GM12874 (cell line): ENCODE data around the gene GNS.

Source experiments
- CTCF ChIP-seq: IDR thresholded peaks from 2 replicates; pipeline ENCODE4 v1.5.1; 2011; ENCODE audit warnings: low read depth, mild to moderate bottlenecking, control low read depth, low read length, moderate library complexity; ENCODE audit not compliant: insufficient read depth

The GNS gene

GRCh38 chr12:64707362-64707761 is 51.8 kb downstream of the GNS start:
- no peak for TF ChIP-seq CTCF

DNA sequence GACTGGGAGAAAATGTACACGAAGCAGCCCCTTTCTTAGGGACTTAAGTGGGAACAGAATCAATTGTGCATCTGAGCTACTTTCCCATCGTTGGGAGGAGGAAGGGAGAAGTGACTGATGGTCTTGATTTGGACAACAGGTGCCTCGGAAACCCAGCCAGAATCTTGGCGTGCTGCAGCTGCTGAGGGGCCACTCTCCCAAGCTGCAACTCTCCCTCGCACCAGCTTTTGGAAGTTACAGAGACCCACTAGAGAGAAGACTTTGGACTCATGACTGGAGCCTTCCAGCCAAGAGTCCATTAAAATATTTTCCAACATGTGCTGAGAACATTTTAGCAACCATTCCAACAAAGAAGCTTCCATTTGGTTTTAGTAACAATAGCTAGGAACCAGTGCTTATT is 52.3 kb downstream of the GNS start:
- TF ChIP-seq CTCF = no peak

- TF ChIP-seq CTCF = no peak
Observed at GRCh38 chr12:64706306-64706705, 52.9 kb downstream of the GNS start.

GRCh38 chr12:64701283-64701682 is 57.9 kb downstream of the GNS start:
- TF ChIP-seq CTCF = no peak

DNA sequence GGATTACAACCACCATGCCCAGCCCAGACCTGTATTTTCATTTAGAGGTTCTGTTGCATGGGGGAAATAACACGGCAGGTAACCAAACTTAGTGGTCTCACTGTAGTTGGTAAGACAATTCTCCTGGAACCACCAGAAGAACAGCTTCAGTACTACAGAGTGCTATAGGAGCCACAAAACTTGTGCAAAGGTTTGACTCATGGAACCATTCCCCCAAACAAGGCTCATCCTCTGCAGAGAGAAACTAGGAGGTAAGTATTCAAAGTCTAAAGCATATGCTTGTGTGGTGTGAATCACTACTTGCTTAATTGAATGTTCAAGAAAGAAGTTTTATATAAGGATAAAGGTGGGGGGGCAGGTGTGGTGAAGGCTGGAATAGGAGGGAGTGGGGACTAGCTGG is 58.7 kb downstream of the GNS start:
- TF ChIP-seq CTCF = no peak

- TF ChIP-seq CTCF = no peak
Observed at GRCh38 chr12:64699504-64700115, 59.6 kb downstream of the GNS start.

- no peak for TF ChIP-seq CTCF
Observed at GRCh38 chr12:64696080-64696741, 63.0 kb downstream of the GNS start.
